H9 (cell line): ENCODE data around the gene CNTFR. TPM values are rescaled to one million over a fixed set of nuclear protein-coding genes. Genes with fewer than 3 reads are reported as not detected.

Experiments
- DNase-seq: peaks from one replicate; pipeline ENCODE4 v3.0.0-alpha.2; 2017
- H2AFZ ChIP-seq: one replicate; pipeline ENCODE4 v1.6.1; 2013; ENCODE audit warnings: mild to moderate bottlenecking, low read length, control low read depth, moderate library complexity
- H2AK5ac ChIP-seq: 2 replicates; pipeline ENCODE4 v1.6.1; 2013; ENCODE audit warnings: low read length, control low read depth, mixed read lengths; ENCODE audit not compliant: insufficient read length
- H2BK120ac ChIP-seq: one replicate; pipeline ENCODE4 v1.6.1; 2013; ENCODE audit warnings: low read depth, mild to moderate bottlenecking, low read length, control low read depth, inconsistent platforms; ENCODE audit not compliant: poor library complexity, severe bottlenecking
- H2BK12ac ChIP-seq: 2 replicates; pipeline ENCODE4 v1.6.1; 2013; ENCODE audit warnings: low read length, control low read depth, mixed read lengths, low read depth; ENCODE audit not compliant: insufficient read length
- H2BK15ac ChIP-seq: 2 replicates; pipeline ENCODE4 v1.6.1; 2013; ENCODE audit warnings: low read depth, low read length, control low read depth
- H2BK20ac ChIP-seq: one replicate; pipeline ENCODE4 v1.6.1; 2013; ENCODE audit warnings: low read depth, mild to moderate bottlenecking, low read length, control low read depth, inconsistent platforms; ENCODE audit not compliant: poor library complexity, severe bottlenecking
- H2BK5ac ChIP-seq: 2 replicates; pipeline ENCODE4 v1.6.1; 2013; ENCODE audit warnings: low read length, control low read depth, mixed read lengths; ENCODE audit not compliant: insufficient read length
- H3K14ac ChIP-seq: 2 replicates; pipeline ENCODE4 v1.6.1; 2013; ENCODE audit warnings: low read length, control low read depth; ENCODE audit not compliant: insufficient read depth
- H3K18ac ChIP-seq: 2 replicates; pipeline ENCODE4 v1.6.1; 2013; ENCODE audit warnings: low read depth, mild to moderate bottlenecking, mixed read lengths, low read length, control low read depth; ENCODE audit not compliant: insufficient read length
- H3K23ac ChIP-seq: 2 replicates; pipeline ENCODE4 v1.6.1; 2013; ENCODE audit warnings: low read length, control low read depth, mixed read lengths, low read depth; ENCODE audit not compliant: insufficient read length
- H3K23me2 ChIP-seq: 2 replicates; pipeline ENCODE4 v1.6.1; 2013; ENCODE audit warnings: low read depth, mild to moderate bottlenecking, mixed read lengths, low read length, control low read depth; ENCODE audit not compliant: insufficient read length, poor library complexity, severe bottlenecking
- H3K27ac ChIP-seq: 2 replicates; pipeline ENCODE4 v1.5.1; 2013; ENCODE audit warnings: low read length, control low read depth, mixed read lengths, low read depth; ENCODE audit not compliant: insufficient read length
- H3K27me3 ChIP-seq: 2 replicates; pipeline ENCODE4 v1.6.1; 2013; ENCODE audit warnings: low read length, control low read depth, inconsistent platforms; ENCODE audit not compliant: insufficient read depth
- H3K4ac ChIP-seq: 2 replicates; pipeline ENCODE4 v1.6.1; 2013; ENCODE audit warnings: low read depth, mild to moderate bottlenecking, control low read depth, inconsistent platforms, low read length, moderate library complexity
- H3K4me1 ChIP-seq: 2 replicates; pipeline ENCODE4 v1.6.1; 2013; ENCODE audit warnings: low read length, control low read depth, inconsistent platforms; ENCODE audit not compliant: insufficient read depth
- H3K4me2 ChIP-seq: 2 replicates; pipeline ENCODE4 v1.6.1; 2013; ENCODE audit warnings: low read length, control low read depth, mixed read lengths; ENCODE audit not compliant: insufficient read length, insufficient read depth
- H3K56ac ChIP-seq: 2 replicates; pipeline ENCODE4 v1.6.1; 2013; ENCODE audit warnings: low read depth, mild to moderate bottlenecking, mixed read lengths, low read length, control low read depth; ENCODE audit not compliant: insufficient read length
- H3K79me1 ChIP-seq: 2 replicates; pipeline ENCODE4 v1.6.1; 2013; ENCODE audit warnings: low read depth, mild to moderate bottlenecking, moderate library complexity, low read length, control low read depth, inconsistent platforms; ENCODE audit not compliant: insufficient read depth, poor library complexity, severe bottlenecking
- H3K79me2 ChIP-seq: 2 replicates; pipeline ENCODE4 v1.6.1; 2013; ENCODE audit warnings: low read length, control low read depth, inconsistent platforms; ENCODE audit not compliant: insufficient read depth
- H3K9ac ChIP-seq: 2 replicates; pipeline ENCODE4 v1.6.1; 2013; ENCODE audit warnings: low read length, control low read depth, mixed read lengths; ENCODE audit not compliant: insufficient read length; ENCODE audit errors: extremely low read depth
- H3K9me3 ChIP-seq: one replicate; pipeline ENCODE4 v1.6.1; 2013; ENCODE audit warnings: low read depth, low read length, inconsistent platforms; ENCODE audit not compliant: control insufficient read depth
- H3T11ph ChIP-seq: one replicate; pipeline ENCODE4 v1.6.1; 2013; ENCODE audit warnings: mild to moderate bottlenecking, low read length, control low read depth, inconsistent platforms
- H4K20me1 ChIP-seq: one replicate; pipeline ENCODE4 v1.6.1; 2013; ENCODE audit not compliant: control insufficient read depth, insufficient read length, insufficient read depth
- H4K5ac ChIP-seq: 2 replicates; pipeline ENCODE4 v1.6.1; 2013; ENCODE audit warnings: low read depth, mild to moderate bottlenecking, mixed read lengths, low read length, control low read depth; ENCODE audit not compliant: insufficient read length
- H4K8ac ChIP-seq: replicated peaks from 2 replicates; pipeline ENCODE4 v1.6.1; 2013; ENCODE audit warnings: low read length, control low read depth, mixed read lengths, low read depth; ENCODE audit not compliant: insufficient read length
- H4K91ac ChIP-seq: 2 replicates; pipeline ENCODE4 v1.6.1; 2013; ENCODE audit warnings: low read depth, mild to moderate bottlenecking, moderate library complexity, mixed read lengths, low read length, control low read depth; ENCODE audit not compliant: insufficient read length
- H3K27ac Mint-ChIP-seq, 3 experiments: 2 replicates in 2 of 3; 3 replicates in 1 of 3; pipeline ENCODE4 v1.8.0; 2020 to 2021; ENCODE audit warnings: mixed read lengths in 3 of 3, mild to moderate bottlenecking in 1 of 3, moderate library complexity in 1 of 3
- H3K27me3 Mint-ChIP-seq: 2 replicates; pipeline ENCODE4 v1.8.0; 2021; ENCODE audit warnings: low read depth, mild to moderate bottlenecking, moderate library complexity, mixed read lengths
- H3K36me3 Mint-ChIP-seq, 3 experiments: 2 replicates in 2 of 3; 3 replicates in 1 of 3; pipeline ENCODE4 v1.8.0; 2020 to 2021; ENCODE audit warnings: low read depth in 3 of 3, mixed read lengths in 3 of 3; ENCODE audit not compliant: insufficient read depth in 1 of 3
- H3K4me1 Mint-ChIP-seq, 2 experiments: 2 replicates each; pipeline ENCODE4 v1.8.0; 2020; ENCODE audit warnings: mixed read lengths in 2 of 2
- H3K4me3 Mint-ChIP-seq, 2 experiments: 2 replicates in 1 of 2; 3 replicates in 1 of 2; pipeline ENCODE4 v1.8.0; 2020 to 2021; ENCODE audit warnings: mild to moderate bottlenecking in 2 of 2, mixed read lengths in 2 of 2, moderate library complexity in 1 of 2
- H3K9me3 Mint-ChIP-seq, 2 experiments: 2 replicates in 1 of 2; 3 replicates in 1 of 2; pipeline ENCODE4 v1.8.0; 2020; ENCODE audit warnings: mild to moderate bottlenecking in 2 of 2, mixed read lengths in 2 of 2, moderate library complexity in 1 of 2
- WGBS: extraction: QIAGEN DNeasy Blood & Tissue Kit; methylation state at CpG from one replicate; pipeline ENCODE4 v1.1.7; 2013; ENCODE audit warnings: missing lambda C conversion rate, low lambda C conversion rate, mixed read lengths; ENCODE audit not compliant: insufficient read length; ENCODE audit errors: extremely low coverage; 5-methylcytosine and 5-hydroxymethylcytosine counted together
- total RNA-seq: library from RNA; stranded (reverse); gene quantifications from 2 replicates; pipeline ENCODE4 v1.2.1, GENCODE V29; 2021
- TF ChIP-seq, protein P1 (sequence below): fragments of 200-600 bp; sonication (generic); conservative IDR thresholded peaks from 3 replicates; pipeline ENCODE4 v1.8.0; 2021; ENCODE audit warnings: antibody characterized with exemption, mild to moderate bottlenecking

CNTFR gene
- total RNA-seq, 1 experiment from 2014 or later: 0.55 TPM

DNA sequence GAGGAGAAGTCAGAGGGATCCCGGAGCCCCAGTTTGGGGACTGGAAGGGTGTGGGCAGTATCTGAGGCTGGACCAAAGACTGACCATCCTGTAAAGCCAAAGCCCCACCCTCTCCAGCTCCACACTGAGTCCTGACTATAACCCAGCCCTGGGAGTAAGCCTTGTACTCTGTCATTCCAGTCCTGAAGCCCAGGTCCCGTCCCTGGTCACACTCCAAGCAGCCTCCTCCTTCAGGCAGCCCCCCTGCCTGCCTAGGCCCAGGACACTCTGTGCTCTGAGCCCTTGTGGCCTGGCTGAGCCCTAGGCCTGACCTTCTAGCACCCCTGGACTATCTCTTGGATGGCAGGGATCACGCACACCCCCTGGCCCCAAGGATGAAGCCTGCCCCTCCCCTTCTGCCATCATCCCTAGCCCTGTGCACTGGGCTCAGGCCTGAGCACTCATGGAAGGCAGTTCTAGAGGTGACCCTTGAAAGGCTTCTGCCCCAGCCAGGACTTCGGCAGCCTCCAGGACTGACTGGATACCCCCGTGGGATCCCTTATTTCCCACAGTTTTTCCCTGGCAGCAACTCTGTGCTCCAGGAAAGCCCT lies 38.7 kb downstream of the CNTFR start:
- Histone ChIP-seq H3K23me2 (no peaks in the 10 kb centered on the region), H3K4ac (no peak overlapping the region), H4K20me1 (no peaks in the 10 kb centered on the region), H2AK5ac (no peak overlapping the region), H3K23ac (no peak overlapping the region), H3K9me3 (no peaks in the 10 kb centered on the region), H2BK5ac (no peak overlapping the region), H3T11ph (no peak overlapping the region), H4K8ac (no peak overlapping the region), H3K27ac (no peak overlapping the region), H2BK12ac (no peak overlapping the region), H2BK15ac (no peak overlapping the region), H3K9ac (no peak overlapping the region), H3K79me1 (no peaks in the 10 kb centered on the region), H2BK120ac (no peak overlapping the region), H4K91ac (no peak overlapping the region), H3K79me2 (no peaks in the 10 kb centered on the region), H3K18ac (no peak overlapping the region), H3K4me1 (peaks cover 5% of the 10 kb centered on the region; the same call in 1 of the 2 replicates), H3K14ac (no peak overlapping the region), H3K56ac (no peak overlapping the region), H2BK20ac (no peak overlapping the region), H3K27me3 (no peaks in the 10 kb centered on the region), H4K5ac (no peak overlapping the region), H2AFZ (no peak overlapping the region), H3K4me2 (no peak overlapping the region)
- Mint-ChIP-seq H3K4me3 (no peak overlapping the region), H3K9me3 (no peaks in the 10 kb centered on the region; a peak in 1 of 5 replicates), H3K4me1 (peaks cover 17 to 25% of the 10 kb centered on the region in 2 experiments), H3K27me3 (peaks cover 13% of the 10 kb centered on the region), H3K27ac (no peak overlapping the region; a peak in 1 of 7 replicates), H3K36me3 (no peaks in the 10 kb centered on the region)
- no CpG with 5 or more reads among the region's 5 CpGs for WGBS
- TF ChIP-seq, protein P1, sequence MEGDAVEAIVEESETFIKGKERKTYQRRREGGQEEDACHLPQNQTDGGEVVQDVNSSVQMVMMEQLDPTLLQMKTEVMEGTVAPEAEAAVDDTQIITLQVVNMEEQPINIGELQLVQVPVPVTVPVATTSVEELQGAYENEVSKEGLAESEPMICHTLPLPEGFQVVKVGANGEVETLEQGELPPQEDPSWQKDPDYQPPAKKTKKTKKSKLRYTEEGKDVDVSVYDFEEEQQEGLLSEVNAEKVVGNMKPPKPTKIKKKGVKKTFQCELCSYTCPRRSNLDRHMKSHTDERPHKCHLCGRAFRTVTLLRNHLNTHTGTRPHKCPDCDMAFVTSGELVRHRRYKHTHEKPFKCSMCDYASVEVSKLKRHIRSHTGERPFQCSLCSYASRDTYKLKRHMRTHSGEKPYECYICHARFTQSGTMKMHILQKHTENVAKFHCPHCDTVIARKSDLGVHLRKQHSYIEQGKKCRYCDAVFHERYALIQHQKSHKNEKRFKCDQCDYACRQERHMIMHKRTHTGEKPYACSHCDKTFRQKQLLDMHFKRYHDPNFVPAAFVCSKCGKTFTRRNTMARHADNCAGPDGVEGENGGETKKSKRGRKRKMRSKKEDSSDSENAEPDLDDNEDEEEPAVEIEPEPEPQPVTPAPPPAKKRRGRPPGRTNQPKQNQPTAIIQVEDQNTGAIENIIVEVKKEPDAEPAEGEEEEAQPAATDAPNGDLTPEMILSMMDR: no peak
- DNase-seq: no peak
